GM19240 (cell line): ENCODE data around the gene GRM6.

Source experiments
- DNase-seq: peaks from one replicate; pipeline ENCODE4 v3.0.0; 2011; ENCODE audit warnings: low spot score; ENCODE audit not compliant: insufficient read length

Gene GRM6

DNA sequence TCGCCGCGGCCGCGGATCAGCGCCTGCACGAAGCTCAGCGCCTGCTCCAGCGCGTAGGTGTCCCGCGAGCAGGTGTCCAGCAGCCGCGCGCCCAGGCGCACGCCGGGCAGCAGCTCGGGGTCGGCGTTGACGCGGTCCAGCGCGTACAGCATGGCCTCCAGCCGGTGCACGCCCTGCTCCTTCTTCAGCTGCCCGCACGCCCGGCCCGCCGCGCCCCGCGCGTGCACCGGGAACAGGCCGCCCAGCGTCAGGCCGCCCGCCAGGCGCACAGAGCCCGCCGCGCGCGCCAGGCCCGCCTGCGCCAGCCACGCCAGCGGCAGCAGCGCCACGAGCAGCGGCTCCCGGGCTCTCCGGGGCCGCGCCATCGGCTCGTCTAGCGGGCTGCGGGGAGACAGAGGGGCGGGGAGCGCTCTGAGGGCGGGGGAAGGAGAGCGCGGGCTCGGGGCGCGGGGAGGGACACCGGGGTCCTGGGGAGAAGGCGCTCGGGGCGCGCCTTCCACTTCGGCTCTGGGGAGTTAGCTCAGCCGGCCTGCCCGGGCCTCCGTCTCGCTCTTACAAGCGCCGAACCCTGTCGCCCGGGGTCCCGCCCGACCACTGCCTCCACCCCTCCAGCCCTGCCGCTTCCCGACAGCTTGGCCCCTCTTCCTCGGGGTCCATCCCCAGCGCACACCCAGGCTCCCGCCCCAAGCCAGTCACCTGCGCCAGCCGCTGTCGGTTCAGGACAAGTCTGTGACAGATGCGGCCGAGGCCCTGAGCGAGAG is at the start of gene GRM6:
Gene GRM6 (minus strand): TSS at position 741 of the 761 bp plus-strand sequence. CDS start 376 bp downstream, at position 365.
- DNase-seq: no peak

DNA sequence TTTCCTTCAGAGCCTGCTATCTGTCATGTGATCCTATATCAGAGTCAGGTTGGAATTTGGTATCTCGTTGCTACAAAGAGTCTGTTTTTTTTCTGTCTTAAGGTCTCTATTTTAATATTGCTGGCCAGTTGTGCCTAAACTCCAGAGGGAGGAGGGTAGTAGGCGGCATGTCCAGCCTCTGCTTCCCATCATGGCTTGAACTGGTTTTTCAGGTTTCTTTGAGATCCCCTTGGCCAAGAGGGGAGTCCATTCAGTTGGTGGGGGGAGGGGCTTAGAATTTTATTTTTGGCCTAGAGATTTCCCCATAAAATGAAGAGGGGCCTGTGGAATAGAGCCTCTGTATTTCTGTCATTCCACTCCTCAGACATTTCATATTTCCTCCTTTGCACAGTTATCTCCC is 49.6 kb upstream of the GRM6 start:
- no peak for DNase-seq

DNA sequence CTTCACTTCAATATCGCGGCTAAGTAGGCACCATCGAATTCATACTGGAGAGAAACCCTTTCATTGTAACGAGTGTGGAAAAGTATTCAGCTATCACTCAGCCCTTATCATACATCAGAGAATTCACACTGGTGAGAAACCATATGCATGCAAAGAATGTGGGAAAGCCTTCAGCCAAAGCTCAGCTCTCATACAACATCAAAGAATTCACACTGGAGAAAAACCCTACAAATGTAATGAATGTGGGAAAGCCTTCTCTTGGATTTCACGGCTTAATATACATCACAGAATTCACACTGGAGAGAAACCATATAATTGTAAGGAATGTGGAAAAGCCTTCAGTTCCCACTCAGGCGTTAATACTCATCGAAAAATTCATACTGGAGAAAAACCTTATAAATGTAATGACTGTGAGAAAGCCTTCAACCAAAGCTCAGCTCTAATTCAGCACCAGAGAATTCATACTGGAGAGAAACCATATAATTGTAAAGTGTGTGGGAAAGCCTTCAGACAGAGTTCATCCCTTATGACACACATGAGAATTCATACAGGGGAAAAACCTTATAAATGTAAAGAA is 38.0 kb upstream of the GRM6 start:
- DNase-seq: no peak

DNA sequence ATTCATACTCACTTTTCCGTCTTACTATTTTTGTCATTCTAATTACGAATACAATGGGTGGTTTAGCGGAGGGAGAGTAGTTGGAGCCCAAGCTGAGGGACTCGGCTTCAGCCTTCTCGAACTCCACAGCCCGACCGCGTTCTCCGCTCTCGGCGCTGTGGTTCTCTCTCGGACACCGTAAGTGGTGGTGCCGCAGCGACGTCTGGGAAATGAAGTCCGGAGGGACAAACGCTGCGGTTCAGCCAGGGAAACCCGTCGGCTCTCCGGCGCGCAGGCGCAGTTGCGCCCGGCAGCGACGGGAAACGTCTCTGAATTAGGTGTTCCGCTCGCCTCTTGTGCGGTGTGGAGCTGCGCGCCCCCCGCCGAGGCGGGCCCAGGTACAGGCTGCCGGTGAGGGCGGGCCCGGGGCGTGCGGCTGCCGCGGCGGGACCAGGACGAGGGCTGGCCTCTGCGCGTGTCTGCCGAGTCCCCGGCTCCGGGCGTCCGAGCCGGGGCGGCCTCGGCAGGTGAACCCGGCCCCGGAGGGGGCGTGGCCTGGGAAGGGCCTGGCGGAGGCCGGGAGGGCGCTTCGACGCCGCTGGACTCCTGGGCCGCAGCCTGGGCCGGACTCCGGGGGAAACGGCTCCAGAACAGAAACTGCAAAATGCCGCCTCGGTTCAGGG is 28.5 kb upstream of the GRM6 start, which contains the start of gene ZNF879:
Gene ZNF879 (plus strand): TSS at position 277 of the 662 bp plus-strand sequence. CDS start 1,201 bp downstream, outside the sequence.
- DNase-seq: no peak

DNA sequence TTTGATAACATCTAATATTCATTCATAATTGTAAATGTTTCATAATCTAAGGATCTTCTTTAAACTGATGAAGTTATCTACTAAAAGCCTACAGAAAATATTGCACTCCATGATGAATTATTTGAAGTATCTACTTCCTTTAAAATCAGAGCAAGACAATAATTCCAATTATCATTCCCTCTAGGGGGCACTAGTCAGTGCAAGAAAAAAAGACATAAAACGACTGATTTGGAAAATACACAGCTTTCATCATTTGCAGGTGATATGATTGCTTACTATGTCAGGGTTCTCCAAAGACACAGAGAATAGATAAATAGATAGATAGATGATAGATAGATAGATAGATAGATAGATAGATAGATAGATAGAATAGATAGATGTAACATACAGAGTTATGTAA is 13.5 kb upstream of the GRM6 start:
- no peak for DNase-seq

DNA sequence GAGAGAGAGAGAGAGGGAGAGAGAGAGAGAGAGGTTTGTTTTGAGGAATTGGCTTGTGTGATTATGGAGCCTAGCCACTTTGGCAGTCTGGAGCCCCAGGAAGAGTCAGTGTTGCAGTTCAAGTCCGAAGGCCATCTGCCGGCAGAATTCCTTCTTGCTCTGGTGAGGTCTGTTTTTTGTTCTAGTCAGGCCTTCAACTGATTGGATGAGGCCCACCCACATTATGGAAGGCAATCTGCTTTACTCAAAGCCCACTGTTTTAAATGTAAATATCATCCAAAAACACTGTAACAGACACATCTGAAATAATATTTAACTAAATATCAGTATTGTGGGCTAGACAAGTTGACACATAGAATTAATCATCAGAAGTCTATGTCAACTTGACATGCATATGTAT is 11.4 kb upstream of the GRM6 start:
- DNase-seq: no peak

DNA sequence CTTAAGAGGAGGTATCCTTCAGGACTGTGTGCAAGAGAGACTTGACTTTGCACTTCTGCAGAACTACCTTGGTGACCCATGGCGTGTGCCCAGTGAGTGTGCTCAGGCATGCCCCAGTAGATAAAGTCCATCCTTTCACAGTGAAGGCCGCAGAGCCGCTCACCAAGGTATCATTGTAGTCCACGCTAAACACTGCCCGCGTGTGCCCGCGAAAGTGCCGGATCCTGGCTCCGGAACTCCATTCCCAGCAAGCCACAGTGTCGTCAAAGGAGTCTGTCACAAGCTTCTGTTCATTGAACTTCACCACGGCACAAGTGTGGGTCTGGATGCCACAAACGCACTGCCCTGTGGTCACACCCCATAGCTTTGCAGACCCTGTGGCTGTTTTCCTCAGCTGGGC is 3.3 kb upstream of the GRM6 start:
- no peak for DNase-seq

DNA sequence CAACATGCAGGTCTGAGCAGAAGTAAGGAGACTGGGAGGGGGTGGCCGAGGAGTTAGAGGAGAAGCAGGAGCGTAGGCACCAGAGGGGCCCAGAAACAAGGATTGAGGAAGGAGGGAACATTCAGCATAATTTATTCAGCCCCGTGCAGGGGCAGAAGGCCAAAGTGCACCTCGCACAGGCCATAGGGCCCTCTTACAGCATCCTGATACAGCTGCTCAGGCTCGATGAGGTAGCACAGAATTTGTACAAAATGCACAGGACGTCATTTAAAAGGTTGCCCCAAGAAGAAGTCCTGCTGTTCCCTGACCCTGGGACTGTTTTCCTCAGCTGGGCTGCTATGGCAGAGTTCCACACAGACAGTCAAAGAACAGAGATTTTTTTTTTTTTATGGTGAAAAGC is 2.1 kb upstream of the GRM6 start:
- no peak for DNase-seq

DNA sequence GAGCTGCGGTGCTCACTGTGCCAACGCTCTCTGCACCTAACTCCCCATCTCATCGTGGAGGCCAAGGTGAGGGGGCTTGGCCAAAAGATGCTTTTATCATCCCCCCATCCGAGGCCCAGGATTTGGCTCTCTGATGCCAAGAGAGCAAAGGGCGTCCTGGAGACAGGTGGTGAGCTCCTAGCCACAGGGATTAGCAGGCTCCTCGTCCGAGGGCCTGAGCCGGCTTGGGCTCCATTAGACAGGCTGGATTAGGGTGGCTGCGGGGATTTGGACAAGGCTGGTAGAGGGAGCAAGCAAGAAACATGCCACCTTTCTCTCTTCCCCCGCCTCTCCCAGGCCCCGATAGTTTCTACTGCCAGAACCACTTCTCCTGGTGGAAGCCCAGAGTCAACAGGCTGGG is 1.0 kb upstream of the GRM6 start:
- no peak for DNase-seq

DNA sequence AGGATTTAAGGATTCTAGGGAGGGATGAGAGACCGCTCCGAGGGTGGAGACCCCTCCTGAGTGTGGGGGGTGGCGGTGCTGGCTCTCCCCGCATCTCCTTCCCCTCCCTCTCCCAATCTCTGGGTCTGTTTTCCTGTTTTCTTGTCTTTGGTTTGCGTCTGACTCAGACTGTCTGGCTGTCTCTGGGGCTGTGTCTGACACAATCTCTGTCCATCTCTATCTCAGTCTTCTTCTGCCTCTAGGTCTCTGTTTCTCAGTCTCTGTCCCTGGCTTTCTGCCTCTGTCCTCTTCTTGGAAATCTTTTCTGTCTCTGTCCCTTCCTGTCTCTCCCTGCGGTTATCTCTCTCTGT is 196 bp upstream of the GRM6 start:
- DNase-seq: no peak

DNA sequence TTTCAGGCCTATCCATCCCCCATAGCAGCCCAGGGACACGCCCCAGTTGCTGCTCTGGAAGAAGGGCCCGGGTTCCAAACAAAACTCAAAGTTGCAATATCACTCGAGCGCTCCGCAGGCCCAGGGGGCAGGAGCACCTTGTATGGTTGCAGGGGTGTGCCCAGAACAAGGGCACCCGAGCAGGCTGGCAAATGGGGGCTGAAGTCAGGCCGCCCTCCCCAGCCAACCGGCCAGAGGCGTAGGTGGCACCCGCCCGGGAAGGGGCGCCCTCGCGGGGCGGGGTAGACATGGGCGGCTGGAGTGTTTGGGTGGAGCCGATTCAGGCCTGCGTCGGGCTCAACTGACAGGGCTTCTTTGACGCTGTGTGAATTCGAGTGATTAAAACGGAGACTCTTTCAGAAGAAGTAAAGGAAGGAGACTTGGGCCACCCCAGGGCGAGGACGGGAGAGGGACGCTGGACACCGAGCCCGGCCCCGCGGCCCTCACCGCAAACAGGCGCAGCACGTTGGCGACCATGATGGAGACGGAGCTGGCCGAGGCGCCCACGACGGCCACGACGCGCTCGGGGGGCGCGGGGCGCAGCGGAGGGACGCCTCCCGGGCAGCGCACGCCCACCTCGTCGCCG is 1.1 kb downstream of the GRM6 start:
- no peak for DNase-seq

DNA sequence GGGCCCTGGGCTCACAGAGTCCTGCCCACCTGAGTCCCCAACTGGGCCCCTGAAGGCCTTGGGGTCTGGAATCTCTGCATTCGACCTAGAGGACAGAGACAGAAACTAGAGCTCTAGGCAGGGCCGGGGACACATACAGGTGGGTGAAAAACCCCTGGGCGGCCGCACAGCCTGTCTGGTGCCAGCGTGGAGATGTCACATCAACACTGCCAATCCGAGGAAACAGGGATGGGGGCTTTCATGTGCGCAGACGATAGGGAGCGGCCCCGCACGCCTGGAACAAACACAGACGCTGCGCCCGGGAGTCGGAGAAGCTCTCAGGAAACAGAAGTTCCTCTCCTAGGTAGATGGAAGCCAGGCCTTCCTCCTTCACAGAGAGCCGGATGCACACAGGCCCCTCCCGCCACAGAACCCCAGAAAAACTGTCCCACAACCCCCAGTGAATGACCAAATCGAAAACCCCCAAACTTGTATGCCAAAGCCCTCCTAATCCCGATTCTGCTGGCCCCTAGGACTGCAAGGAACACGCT is 1.8 kb downstream of the GRM6 start:
- no peak for DNase-seq

DNA sequence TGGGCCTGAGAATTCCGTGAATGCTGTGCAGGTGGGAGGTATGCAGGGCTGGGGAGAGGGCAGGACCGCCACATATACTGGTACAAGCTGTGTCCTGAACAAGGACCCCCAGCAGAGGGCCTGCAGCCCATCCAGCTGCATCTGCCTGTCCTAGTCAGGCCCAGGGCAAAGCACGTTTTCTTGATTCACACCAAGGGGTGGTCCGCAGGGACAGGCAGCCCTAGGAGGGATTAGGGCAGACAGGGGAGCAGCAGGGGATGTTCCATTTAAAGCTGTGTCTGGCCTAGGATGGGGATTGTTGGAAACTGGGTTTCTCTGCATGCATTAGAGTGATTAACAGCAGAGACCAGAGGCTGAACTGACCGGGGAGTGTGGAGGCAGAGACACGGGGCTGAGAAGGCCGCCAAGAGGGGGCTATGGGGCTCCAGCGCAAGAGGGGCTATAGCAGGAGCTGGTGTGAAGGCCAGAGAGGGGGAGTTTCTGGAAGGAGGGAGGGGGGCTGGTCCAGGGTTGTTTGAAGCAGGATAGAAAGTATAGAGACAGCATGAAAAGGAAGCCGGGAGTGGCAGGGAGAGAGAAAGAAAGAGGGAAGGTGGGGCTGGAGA is 2.7 kb downstream of the GRM6 start:
- DNase-seq: no peak

DNA sequence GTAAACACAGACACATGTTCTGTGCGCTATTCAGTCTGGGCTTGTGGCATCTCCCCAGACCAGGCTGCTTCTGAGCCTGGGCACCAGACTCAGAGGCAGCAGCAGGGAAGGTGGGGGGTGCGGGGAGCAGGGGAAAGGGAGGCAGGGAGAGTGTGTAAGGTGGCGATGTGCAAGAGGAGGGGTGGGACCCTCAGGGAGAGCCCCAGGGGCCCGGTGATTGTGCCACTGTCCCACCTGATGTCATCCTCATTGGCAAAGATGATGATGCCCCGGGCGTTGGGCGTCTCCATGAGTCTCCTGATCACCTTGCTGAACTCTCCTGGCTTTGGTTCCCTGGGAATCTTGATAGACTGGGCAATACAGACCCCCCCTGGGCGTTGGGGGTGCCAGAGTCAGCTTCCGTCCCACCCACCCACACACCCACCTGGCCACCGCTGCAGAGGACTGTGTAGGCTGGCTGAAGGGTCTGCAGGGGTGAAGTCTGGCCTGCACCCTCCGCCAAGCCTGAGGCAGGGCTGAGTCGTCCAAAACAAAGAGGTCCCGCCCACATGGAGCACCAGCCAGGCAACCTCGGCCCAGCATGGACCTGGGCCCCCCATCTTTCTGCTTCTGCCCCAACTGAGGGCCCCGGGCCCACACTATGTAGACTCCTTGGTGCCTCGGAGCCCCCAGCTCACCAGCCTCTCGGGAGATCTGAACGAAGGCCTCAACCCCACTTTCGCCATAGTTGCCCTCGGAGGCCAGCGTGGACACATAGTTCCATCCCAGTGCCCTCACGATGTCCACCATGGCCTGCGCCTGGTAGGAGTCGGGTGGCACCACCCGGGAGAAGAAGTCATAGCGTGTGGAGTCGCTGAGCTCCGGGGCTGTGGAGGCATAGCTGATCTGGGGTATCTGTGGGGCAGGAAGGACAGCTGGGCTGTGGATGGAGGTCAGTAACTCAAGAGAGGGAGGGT is 3.7 kb downstream of the GRM6 start:
- DNase-seq: no peak

DNA sequence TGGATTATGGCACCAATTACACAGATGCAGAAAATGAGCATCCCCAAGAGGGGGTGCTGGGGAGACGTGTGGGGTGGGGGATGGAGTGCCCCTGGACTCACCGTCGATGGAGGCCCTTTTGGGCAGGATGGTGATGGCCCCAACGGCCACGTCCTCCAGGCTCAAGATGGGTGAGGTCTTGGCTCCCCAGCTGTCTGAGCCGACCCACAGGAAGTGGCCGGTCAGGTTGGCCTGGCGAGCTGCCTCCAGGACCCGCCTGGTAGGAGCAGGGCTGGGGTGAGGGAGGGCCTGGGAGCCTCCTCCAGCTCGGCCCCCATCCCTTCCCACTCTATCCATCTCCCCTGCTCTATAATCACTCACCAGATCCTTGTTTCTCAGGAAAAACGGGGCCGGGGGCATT is 4.6 kb downstream of the GRM6 start:
- DNase-seq: no peak

DNA sequence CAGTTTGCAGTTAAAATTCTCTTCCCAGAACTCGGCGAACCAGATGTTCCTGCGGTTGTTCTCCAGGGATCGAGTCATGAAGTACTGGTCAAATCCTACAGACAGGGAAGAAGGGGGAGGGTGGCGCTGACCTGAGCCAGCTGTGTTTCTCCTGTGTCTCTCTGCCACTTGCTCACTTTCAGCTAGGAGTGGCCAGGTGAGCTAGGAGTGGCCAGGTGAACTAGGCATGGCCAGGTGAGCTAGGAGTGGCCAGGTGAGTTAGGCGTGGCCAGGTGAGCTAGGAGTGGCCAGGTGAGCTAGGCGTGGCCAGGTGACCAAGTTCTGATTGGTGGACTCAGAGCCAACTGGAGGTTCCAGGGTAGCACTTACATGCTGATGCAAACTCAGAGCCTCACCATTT is 5.8 kb downstream of the GRM6 start:
- DNase-seq: no peak

DNA sequence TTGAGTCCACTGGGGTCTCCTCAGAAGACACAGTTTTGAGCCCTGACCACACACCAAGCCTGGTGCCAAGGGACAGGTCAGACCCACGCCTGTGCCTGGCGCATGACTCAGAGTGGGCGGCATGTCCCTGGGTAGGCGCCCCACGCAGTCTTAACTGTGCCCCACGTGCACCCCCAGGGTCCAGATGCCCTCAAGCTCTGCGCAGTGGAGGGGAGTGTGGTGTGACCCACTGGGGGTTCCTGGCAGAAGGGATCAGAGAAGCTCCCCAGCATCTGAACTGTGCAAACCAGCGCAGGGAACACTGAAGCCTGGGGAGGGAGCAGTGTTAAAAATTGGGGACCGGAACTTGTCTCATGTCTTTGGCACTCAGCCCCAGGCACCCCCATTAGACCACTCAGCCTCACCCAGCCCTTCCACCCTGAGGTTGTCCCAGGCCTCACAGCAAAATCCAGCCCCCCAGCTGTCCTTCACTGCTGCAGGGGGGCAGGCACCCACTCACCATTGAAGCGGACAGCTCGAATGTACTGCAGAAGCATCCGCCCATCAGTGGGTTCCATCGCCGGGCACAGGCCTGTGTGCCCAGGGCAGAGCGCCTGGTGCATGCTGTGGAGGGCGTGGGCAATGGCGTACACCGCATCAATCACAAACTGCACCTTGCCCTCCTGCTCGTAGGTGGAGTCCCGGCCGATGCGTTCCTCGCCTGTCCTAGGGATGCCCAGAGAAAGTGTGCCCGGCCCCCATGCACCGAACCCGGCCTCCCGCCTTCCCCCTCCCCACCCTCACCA is 6.5 kb downstream of the GRM6 start:
- no peak for DNase-seq

DNA sequence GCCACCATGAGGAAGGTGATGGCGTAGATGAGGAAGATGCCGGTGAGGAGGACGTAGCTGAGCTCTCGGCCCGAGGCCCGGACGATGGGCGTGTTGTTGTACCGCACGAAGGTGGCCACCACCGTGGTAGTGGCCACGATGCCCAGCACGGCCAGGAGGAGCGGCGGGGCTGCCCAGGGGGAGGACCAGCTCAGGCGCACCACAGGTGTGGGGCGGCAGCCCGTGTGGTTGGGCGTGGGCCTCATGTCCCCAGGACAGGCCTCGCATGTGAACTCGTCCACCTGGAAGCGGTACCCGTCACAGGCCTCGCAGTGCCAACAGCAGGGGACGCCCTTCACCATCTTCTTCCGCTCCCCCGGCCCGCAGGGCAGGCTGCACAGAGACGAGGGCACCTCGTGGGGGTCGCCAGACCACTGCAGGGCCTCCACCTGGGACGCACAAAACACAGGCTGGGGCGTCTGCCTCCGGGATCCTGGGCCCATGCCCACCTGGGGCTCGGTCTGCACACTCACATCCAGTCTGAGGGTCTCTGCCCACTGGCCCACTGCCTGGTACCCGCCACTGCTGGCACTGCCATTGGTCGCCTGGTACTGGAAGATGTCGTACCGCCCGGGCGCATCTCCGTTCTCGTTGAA is 8.7 kb downstream of the GRM6 start:
- no peak for DNase-seq
